ENCODE measurements around the gene RUNX2.

- TF ChIP-seq, protein P1, sequence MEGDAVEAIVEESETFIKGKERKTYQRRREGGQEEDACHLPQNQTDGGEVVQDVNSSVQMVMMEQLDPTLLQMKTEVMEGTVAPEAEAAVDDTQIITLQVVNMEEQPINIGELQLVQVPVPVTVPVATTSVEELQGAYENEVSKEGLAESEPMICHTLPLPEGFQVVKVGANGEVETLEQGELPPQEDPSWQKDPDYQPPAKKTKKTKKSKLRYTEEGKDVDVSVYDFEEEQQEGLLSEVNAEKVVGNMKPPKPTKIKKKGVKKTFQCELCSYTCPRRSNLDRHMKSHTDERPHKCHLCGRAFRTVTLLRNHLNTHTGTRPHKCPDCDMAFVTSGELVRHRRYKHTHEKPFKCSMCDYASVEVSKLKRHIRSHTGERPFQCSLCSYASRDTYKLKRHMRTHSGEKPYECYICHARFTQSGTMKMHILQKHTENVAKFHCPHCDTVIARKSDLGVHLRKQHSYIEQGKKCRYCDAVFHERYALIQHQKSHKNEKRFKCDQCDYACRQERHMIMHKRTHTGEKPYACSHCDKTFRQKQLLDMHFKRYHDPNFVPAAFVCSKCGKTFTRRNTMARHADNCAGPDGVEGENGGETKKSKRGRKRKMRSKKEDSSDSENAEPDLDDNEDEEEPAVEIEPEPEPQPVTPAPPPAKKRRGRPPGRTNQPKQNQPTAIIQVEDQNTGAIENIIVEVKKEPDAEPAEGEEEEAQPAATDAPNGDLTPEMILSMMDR (IDR thresholded peaks at IDR 0.05; ENCODE audit: low read depth, low read length): no peak
- no peak for TF ChIP-seq POLR2A (IDR thresholded peaks at IDR 0.05; ENCODE audit: extremely low read depth, insufficient read length)
- no peak for TF ChIP-seq MYC (IDR thresholded peaks at IDR 0.05; ENCODE audit: low read depth, low read length)
- no peak for TF ChIP-seq MAX (IDR thresholded peaks at IDR 0.05; ENCODE audit: low read depth, low read length)
Measured at GRCh38 chr6:45557454-45557853, 229.3 kb downstream of the RUNX2 start.

All from NB4 (cell line).